ENCODE measurements around the gene ABCC8.

The ABCC8 gene

GRCh38 chr11:17383461-17383860 is 93.2 kb downstream of the ABCC8 start:
- peak; percentile 77 to 87 for DNase-seq

DNA sequence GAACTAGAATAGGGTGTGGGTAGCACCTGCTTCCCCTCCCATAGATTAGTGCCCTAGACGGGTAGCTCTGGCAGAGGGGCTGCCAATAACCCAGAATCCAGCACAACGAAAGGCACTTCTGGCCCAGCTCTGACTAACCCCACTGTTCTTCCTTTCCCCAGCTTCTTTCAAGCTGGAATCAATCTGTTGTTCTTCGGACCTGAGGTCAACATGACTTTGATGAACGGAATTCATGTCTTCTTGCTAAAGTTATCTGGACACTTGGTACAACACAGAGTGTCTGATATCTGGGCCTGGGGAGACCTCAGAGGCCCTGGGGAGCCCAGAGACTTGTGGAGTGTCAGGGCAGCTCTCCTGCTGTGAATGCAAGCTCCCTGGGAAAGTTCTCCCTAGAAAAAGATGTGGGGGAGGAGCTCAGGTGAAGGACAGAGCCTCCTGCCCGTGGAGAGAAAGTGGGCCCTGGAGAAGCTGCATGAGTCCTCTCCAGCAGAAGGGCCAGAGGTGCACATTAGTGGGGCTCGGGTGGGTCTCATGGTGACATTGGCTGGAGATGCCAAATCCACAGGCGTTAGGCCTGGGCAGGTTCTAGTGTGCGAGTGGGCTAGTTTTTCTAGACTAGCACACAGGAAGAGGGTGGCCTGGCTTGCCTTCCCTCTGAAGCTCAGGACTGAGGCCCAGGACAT is 94.5 kb downstream of the ABCC8 start:
- no peak for DNase-seq

GRCh38 chr11:17381156-17381555 is 95.5 kb downstream of the ABCC8 start:
- no peak for DNase-seq

DNA sequence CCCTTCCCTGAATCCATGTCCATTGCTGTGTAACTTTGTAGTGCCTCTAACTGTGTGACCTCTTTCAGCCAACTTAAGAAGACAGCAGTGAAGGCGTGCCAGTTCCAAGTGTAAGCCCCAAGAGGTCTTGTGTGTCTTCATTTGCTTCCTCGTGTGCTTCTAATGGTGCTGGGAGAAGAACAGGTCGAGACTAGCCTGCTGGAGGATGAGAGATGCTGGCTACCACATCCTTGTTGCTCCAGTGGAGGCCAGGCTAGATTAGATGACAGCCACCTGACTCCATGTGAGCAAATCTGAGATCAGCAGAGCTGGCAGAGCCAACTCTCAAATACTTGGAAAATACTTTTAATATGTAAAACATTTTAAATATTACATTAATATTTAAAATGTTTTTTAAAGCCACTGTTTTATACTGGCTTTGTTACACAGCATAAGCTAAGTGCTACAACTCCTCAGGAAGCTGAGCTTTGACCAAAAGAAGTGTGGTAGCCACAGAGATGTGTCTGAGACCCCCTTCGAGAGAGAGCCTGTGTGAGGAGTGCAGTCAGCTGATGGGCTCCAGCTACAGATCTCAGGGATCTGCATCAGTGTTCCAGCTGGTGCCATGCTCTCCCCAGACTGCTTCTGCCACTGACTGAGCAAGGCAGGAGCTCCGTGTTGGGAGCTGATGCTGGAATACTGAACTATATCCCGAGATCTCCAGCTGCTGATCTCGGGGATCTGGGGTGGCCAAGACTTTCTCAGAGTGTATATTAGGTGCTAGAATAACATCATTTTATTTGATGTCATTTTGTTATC is 97.1 kb downstream of the ABCC8 start:
- no peak for DNase-seq

DNA sequence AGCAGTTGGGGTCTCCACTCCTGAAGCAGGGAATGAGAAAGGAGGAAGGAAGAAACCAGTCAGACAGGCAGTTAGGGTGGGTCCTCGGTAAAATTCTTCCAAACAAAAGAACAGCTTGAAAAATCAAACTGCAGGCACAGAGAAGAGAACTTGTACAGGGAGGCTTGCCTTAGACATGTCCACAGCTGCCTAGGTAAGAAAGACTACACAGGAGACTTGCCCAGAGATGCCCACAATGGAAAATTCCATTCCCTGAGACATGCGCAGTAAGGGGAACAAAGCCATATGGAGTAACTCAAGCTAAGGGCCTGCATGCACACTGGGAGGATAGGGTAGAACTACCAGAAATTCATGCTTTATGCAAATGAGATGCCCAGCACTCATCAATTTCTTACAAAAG is 98.0 kb downstream of the ABCC8 start:
- no peak for DNase-seq

- no peak for DNase-seq
These were observed 100.2 kb downstream of the ABCC8 start for GRCh38 chr11:17376493-17376892.

GRCh38 chr11:17375547-17375946 is 101.1 kb downstream of the ABCC8 start:
- DNase-seq, result no peak

DNA sequence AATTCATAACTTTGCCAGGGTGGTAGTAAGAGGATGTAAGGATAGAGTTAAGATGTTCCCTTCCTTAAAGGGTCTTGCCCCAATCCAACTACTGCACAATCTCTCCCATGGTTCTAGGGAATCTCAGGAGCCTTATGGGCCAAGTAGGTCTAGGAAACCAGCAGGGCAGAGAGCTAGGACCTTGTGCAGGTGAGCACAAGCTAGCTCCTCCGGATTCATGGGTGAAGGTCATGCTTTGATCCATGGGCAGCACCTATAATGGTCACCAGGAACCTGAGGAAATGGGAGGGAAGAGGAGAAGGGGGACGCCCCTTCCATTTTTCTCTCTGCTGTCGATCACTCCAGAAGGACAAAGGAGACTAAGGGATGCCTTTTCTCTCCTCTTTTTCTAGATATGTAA is 105.0 kb downstream of the ABCC8 start:
- no peak for DNase-seq

GRCh38 chr11:17369684-17370243 is 106.9 kb downstream of the ABCC8 start:
- no peak for DNase-seq

DNA sequence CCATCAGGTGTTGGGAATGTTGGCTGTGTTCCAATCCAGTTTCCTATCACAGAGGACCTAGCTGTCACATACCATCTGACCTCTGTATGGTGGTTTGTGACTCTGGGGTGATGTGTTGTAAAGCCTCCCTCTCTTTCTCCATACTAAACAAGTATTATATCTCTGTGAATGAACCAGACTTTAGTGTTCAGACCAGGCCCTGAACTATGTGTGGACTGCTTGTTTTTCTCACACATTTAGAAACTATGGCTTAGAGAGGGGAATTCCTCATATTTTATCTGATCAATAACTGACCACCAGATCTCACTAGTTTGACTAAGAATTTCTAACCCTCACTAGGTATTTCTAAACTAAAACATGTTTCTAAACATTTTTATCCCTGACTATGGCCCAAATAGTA is 107.6 kb downstream of the ABCC8 start:
- no peak for DNase-seq

- no peak for DNase-seq
These were observed 108.1 kb downstream of the ABCC8 start for GRCh38 chr11:17368551-17368950.

DNA sequence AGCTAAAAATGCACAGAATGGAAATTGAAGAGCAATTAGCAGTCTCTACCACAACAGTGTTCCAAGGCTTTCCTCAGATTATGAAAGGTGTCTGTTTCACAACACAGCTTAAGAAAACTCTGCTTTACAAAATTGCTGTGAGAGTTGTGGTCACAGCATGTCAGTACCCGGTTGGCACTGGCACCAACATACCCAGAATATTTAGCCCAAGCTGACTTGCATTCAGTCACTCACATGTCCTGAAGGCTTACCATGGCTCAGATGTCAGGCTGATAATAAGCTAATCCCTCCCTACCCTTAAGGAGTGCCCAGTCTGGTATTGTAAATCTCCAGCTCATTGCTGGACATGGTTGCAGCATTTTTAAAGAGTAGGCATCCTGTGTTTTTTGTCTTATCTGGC is 110.2 kb downstream of the ABCC8 start:
- no peak for DNase-seq

- peak; percentile 67 to 88 for DNase-seq
These were observed 122.0 kb downstream of the ABCC8 start for GRCh38 chr11:17354601-17354991.

DNA sequence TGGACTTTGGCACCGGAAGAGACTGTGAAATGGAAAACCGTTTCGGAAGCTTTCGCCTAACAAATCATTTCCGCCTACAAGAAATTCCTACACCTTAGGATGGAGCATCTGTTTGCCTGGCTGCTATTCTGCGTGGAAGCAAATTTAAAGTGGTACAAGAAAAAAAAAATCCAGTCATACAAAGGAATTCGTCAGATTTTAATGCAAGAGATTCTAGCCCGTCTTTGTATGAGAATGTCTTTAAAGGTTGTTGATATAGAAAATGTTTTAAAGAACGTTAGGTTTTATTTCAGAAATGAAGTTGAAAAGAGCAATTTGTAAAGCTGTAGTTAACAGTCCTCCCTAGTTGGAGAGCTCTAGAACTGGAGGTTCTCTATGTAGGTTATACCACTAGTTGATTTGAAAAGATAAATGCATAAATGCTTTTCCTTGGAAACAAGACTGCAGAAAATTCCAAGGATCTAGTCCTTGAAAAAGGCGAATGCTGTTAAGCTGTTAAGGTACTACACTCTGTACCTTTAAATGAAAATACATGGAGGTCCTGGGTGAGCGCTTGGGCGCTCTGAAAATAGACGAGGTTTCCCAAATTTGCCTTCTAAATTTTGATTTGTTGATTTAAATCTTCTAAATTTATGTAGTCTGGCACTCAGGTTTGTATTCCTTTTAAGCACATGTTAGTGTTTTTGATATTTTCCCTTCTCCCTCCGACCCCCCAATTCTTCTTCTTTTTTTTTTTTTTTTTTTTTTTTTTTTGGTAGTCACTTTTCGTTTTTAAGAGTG is 122.6 kb downstream of the ABCC8 start:
- DNase-seq, result peak in 1 of 2 donors; percentile 16

GRCh38 chr11:17352950-17353820 is 123.5 kb downstream of the ABCC8 start:
- peak; percentile 79 to 84 for DNase-seq

GRCh38 chr11:17351510-17352176 is 125.0 kb downstream of the ABCC8 start, which contains the start of gene NCR3LG1:
TSS of gene NCR3LG1 (plus strand) at chr11:17351800. CDS start at chr11:17351970, 170 bp downstream.
- DNase-seq, result peak; percentile 95 to 98

GRCh38 chr11:17351172-17351509 is 125.5 kb downstream of the ABCC8 start:
- DNase-seq, result no peak

GRCh38 chr11:17350455-17351171 is 126.0 kb downstream of the ABCC8 start:
- peak in 1 of 2 donors; percentile 24 for DNase-seq

DNA sequence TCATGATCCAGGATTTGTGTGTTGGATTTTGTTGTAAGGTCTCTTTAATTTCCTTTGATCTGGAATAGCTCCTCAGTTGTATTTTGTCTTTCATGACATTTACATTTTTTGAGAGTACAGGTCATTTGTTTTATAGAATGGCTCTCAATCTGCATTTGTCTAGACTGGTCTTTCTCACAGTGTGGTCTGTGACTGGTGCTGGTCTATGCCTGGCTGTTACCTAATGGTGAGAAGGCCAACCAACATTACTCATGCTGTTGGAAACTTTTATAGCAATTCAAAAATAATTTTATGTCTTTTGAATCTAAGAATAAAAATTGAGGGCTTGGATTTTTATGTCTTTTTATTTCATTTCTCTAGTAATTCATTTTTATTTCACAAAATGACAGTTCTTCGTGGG is 129.0 kb downstream of the ABCC8 start:
- DNase-seq, result no peak

- DNase-seq, result no peak
These were observed 132.7 kb downstream of the ABCC8 start for GRCh38 chr11:17343907-17344306.

DNA sequence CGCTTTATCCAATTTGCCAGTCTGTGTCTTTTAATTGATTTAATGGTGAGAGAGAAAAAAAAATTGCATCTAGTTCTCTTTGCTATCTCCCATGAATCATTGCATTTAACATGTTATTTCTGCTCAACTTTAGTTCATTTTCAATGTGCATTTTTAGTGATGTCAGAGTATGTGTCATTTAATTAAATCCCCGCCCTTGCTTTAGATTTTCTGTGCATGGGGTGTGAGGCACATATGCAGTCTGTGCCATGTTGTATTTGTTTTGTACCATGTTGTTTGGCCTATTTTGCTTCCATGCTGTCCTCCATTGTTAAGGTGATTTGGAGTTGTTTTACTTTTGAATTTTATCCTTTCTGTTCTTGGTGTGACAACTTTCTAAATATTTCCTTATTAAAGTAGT is 133.4 kb downstream of the ABCC8 start:
- DNase-seq, result no peak
